Activated CD4-positive, alpha-beta T cell treated with anti-CD3 and anti-CD28 coated beads, Interleukin-2, amount 10 ng/mL, durations not matched to agents 7 days and 5 days (primary cell): ENCODE results near the gene DCPS. TPM values are rescaled to one million over a fixed set of nuclear protein-coding genes. Genes with fewer than 3 reads are reported as not detected.

Experiments used
- CTCF ChIA-PET: fragments of 350-600 bp; sonication (Branson Sonifier 250); formaldehyde crosslinking; loops from one replicate; lab custom pipeline; 2021; ENCODE audit warnings: antibody characterized with exemption; lab: Charles Lee
- POLR2A ChIA-PET: fragments of 350-600 bp; sonication (Branson Sonifier 250); formaldehyde crosslinking; loops from one replicate; lab custom pipeline; 2021; ENCODE audit warnings: antibody characterized with exemption; lab: Charles Lee
- DNase-seq: peaks from one replicate; pipeline ENCODE4 v3.0.0-alpha.2; 2020
- H3K27ac Mint-ChIP-seq: one replicate; pipeline ENCODE4 v1.8.0; 2021; ENCODE audit warnings: mild to moderate bottlenecking, moderate library complexity, mixed read lengths
- H3K27me3 Mint-ChIP-seq: one replicate; pipeline ENCODE4 v1.8.0; 2021; ENCODE audit warnings: mixed read lengths
- H3K36me3 Mint-ChIP-seq: one replicate; pipeline ENCODE4 v1.8.0; 2021; ENCODE audit warnings: low read depth, mixed read lengths
- H3K4me1 Mint-ChIP-seq: one replicate; pipeline ENCODE4 v1.8.0; 2021; ENCODE audit warnings: mixed read lengths
- H3K4me3 Mint-ChIP-seq: one replicate; pipeline ENCODE4 v1.8.0; 2021; ENCODE audit warnings: mild to moderate bottlenecking, moderate library complexity, mixed read lengths
- H3K9me3 Mint-ChIP-seq: one replicate; pipeline ENCODE4 v1.8.0; 2021; ENCODE audit warnings: mixed read lengths
- total RNA-seq, 2 experiments: library from RNA; stranded (reverse); gene quantifications; one replicate each; pipeline ENCODE4 v1.2.3, GENCODE V29; 2021

Gene DCPS
- total RNA-seq, 2 experiments from 2014 or later = 33.1 to 33.5 TPM

DNA sequence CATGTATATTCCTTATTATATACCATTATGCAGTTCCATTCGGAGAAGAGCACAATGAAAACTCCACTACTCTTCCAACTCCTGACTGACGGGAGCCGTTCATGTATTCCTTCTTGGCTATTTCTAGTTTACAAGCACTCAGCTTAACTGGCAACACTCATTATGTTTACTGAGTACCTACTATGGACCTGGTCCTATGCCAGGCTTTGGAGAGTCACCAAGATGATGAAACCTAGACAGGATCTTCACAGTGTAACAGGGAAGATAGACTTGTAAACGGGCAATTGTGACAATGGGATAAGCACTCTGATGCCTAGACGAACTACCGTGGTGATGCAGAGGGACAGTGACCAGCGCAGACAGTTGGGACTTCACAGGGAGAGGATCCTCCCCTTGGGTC is 29.3 kb downstream of the DCPS start:
- Mint-ChIP-seq H3K4me1 (peaks cover 15% of the 10 kb centered on the region), H3K4me3 (no peak overlapping the region), H3K27ac (no peak overlapping the region), H3K27me3 (no peaks in the 10 kb centered on the region), H3K9me3 (no peaks in the 10 kb centered on the region), H3K36me3 (peaks cover 13% of the 10 kb centered on the region)
- ChIA-PET CTCF (interaction anchor here (1.4 kb wide), 1 partner anchor 15 kb away, joined by 3 read pairs; no protein-coding TSS in a partner anchor), POLR2A (no interaction called here)
- no peak for DNase-seq

DNA sequence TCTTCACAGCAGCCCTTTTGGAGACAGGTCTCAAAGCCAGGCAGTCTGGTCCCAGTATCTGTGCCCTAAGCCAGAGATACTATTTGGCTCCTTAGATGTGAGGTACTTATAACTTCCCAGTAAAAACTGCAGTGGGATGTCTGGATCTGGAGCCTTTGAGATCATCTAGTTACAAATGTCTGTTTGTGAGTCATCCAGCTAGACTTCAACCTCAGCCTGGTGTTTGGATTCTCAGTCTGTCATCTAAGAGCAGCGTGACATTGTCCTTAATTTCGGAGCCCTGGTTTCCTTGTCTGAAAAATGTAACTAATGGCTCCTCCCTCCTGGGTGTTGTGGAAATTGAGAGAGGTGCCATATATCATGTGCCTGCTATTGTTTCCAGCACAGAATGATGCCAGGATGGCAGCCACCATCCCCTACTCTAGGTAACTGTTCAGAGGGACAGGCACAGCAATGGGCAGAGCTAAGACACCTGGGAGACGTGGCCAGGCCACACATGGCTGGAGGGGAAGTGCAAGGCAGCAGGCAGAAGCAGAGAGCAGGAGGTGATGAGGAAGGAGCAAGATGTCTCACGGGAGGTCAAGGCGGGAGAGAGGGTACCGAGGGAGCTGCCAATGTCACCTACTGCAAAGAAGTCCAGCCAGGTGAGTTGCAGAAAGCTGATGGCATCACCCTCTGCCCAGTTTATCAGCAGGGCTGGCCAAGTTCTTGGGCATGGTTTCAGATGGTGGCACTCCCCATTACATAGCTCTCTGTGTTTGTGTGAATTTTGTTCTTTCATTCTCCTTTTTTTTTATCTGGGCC is 31.0 kb downstream of the DCPS start:
- ChIA-PET POLR2A (no interaction called here), CTCF (interaction anchor here (0.9 to 1.6 kb wide), 4 partner anchors 11 to 24 kb away, joined by 3 to 7 read pairs (median 4); no protein-coding TSS in a partner anchor)
- no peak overlapping the region for H3K4me3 Mint-ChIP-seq
- no peak overlapping the region for H3K27ac Mint-ChIP-seq
- H3K4me1 Mint-ChIP-seq = peaks cover 13% of the 10 kb centered on the region
- no peak for DNase-seq
- peaks cover 16% of the 10 kb centered on the region for H3K36me3 Mint-ChIP-seq
- no peaks in the 10 kb centered on the region for H3K9me3 Mint-ChIP-seq
- no peaks in the 10 kb centered on the region for H3K27me3 Mint-ChIP-seq

DNA sequence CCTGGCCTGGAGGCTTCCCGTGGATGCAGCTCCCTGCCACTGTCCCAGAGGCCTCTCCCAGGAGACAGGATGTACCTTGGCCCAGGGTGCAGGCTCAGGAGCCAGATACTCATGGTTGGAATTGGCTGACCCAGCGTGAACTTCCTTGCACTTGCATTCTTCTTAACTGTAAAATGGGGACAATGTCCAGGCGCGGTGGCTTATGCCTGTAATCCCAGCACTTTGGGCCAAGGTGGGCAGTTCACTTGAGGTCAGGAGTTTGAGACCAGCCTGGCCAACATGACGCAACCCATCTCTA is 31.6 kb downstream of the DCPS start:
- ChIA-PET POLR2A (no interaction called here), CTCF (interaction anchor here (0.9 to 1.6 kb wide), 4 partner anchors 10 to 24 kb away, joined by 3 to 7 read pairs (median 4); no protein-coding TSS in a partner anchor)
- Mint-ChIP-seq H3K27ac (no peak overlapping the region), H3K4me3 (no peak overlapping the region), H3K36me3 (peaks cover 16% of the 10 kb centered on the region), H3K9me3 (no peaks in the 10 kb centered on the region), H3K27me3 (no peaks in the 10 kb centered on the region), H3K4me1 (peaks cover 13% of the 10 kb centered on the region)
- DNase-seq = no peak

DNA sequence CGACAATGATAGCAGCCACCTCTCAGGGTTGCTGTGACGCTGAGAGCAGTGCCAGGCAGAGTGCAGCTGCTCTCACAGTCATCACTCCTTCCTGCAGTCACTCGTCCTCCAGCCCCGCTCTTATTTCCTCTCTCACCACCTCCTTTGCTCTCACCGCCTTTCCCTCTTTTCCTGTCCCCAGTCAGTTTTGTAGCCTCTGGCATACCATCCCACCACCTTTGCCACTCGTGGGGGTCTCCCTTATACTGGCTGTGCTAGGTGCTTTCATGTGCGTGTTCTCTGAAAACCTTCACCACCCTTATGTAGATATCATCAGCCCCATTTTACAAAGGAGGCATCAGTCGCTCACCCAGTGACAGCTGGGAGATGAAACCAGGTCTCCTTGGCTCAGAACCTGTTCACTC is 32.3 kb downstream of the DCPS start:
- CTCF ChIA-PET = interaction anchor here (1.4 to 1.6 kb wide), 2 partner anchors 10 to 21 kb away, joined by 3 to 7 read pairs; no protein-coding TSS in a partner anchor
- Mint-ChIP-seq H3K36me3 (peaks cover 16% of the 10 kb centered on the region), H3K27ac (peak overlapping the region; percentile 63), H3K4me3 (no peak overlapping the region), H3K4me1 (peaks cover 13% of the 10 kb centered on the region), H3K9me3 (no peaks in the 10 kb centered on the region), H3K27me3 (no peaks in the 10 kb centered on the region)
- POLR2A ChIA-PET = no interaction called here
- DNase-seq = no peak

DNA sequence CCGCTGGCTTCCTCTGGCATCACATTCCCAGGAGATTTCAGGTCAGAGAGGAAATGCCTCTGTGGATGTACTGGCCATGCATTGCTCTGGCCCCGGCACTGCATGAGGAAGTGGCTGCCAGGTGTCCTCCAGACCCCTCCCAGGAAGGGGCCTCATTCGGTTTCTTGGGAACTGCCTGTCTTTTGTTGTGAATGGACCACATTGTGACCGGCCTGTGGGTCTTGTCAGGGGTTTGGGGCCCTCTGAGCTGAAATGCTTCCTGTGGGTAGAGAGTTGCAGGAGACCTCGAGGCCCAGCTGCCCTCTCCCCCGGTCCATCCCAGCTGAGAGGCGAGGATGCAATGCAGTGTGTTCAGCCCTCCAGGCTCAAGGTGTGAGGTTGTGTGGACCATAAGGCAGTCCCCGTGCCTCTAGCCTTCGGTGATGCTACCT is 32.8 kb downstream of the DCPS start:
- no peaks in the 10 kb centered on the region for H3K27me3 Mint-ChIP-seq
- no peak overlapping the region for H3K27ac Mint-ChIP-seq
- H3K4me3 Mint-ChIP-seq = no peak overlapping the region
- peaks cover 19% of the 10 kb centered on the region for H3K4me1 Mint-ChIP-seq
- H3K36me3 Mint-ChIP-seq = peaks cover 16% of the 10 kb centered on the region
- DNase-seq = no peak
- no peaks in the 10 kb centered on the region for H3K9me3 Mint-ChIP-seq
- ChIA-PET POLR2A (no interaction called here), CTCF (interaction anchor here (1.6 kb wide), 1 partner anchor 26 kb away, joined by 8 read pairs; no protein-coding TSS in a partner anchor)

DNA sequence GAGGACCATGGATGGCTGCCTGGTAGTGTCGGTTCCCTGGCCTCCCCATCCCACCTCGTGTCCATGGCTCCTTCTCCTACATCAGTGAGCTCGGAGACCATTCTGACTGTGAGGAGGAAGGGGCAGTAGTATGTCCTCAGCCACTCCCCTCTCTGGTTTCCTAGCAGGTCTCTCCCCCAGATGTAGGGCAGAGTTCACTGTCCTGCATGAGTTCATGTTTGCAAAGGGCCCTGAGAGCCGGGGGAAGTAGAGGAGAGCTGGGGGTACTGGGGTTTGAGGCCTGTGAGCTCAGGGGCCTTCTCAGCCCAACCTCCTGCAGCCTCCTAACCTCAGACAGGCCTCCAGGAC is 33.2 kb downstream of the DCPS start:
- Mint-ChIP-seq H3K4me3 (no peak overlapping the region), H3K4me1 (peaks cover 23% of the 10 kb centered on the region), H3K9me3 (no peaks in the 10 kb centered on the region), H3K36me3 (peaks cover 13% of the 10 kb centered on the region), H3K27ac (no peak overlapping the region), H3K27me3 (no peaks in the 10 kb centered on the region)
- ChIA-PET CTCF (interaction anchor here (1.6 kb wide), 1 partner anchor 26 kb away, joined by 8 read pairs; no protein-coding TSS in a partner anchor), POLR2A (no interaction called here)
- DNase-seq = no peak

DNA sequence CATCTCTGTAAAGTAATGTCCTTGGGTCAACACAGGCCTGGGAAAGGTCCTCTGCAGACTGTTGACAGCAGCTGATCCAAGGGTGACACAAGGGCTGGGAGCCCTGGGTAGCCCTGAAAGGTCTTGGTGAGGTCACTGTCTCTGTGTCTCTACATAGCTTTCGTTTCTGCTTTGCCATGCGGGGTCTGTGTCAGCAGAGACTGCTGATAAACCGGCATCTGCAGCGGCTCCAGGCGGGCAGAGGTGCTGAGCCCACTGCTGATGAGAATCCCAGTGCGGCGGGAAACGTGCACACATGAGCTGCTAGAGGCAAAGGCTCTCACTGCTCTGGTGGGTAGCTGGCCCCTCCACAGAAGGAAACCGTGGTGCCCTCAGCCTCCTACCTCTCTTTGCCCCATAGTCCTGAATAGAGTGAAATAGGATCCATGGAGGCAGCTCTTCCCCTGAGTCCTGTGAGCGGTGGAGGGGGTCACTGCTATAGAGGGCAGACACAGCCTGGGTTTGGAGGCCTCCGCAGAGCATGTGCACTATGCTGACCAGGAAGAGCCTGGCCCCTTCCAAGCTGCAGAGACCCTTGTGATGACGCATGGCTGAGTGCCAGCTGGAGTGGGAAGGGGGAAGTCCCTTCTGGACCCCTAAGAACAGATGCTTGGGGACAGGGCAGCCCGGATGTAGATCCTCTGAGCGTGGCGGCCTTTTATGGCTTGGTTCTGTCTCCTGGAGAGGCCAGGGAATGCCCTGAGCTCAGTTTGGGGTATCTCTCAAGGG is 33.8 kb downstream of the DCPS start:
- peaks cover 13% of the 10 kb centered on the region for H3K36me3 Mint-ChIP-seq
- no peak overlapping the region for H3K27ac Mint-ChIP-seq
- H3K4me3 Mint-ChIP-seq = no peak overlapping the region
- CTCF ChIA-PET = interaction anchor here (0.5 to 1.6 kb wide), 2 partner anchors 27 to 1539 kb away, joined by 3 to 8 read pairs; no protein-coding TSS in a partner anchor
- H3K27me3 Mint-ChIP-seq = no peaks in the 10 kb centered on the region
- POLR2A ChIA-PET = no interaction called here
- peaks cover 27% of the 10 kb centered on the region for H3K4me1 Mint-ChIP-seq
- DNase-seq = no peak
- no peaks in the 10 kb centered on the region for H3K9me3 Mint-ChIP-seq

DNA sequence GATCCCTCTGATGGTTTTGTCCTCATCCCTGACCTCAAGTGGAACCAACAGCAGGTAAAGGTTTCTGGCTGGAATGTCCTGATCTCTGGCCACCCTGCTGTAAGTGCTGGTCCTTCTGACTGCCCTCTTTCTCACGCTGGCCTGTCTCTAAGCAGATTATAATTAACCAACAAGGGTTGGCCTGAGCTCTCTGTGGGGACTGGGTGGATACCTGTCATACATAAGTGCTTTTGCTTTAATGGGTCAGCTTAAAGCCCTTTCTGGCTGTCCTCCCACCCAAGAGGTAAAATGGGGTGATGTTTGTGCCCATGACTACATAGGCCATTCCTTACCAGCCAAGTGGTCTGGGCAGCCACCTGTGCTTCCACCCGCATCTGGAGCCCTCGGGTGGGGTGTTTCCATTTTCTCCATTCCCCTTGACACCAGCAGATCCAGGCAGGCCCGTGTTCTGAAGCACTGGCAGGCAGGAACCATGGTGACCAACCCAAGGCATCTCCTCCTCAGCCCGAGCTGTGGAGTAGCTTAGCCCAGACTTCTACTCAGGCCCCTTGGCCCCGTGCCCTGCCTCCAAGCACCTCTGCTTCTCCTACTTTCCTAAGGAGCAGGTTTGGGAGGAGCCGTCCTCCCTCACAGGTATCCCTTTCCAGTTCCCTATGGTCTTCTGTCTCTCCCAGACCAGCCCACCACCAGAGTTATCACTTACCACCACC is 34.6 kb downstream of the DCPS start:
- Mint-ChIP-seq H3K4me3 (no peak overlapping the region), H3K4me1 (peaks cover 27% of the 10 kb centered on the region), H3K27ac (no peak overlapping the region), H3K27me3 (no peaks in the 10 kb centered on the region), H3K9me3 (no peaks in the 10 kb centered on the region), H3K36me3 (peaks cover 13% of the 10 kb centered on the region)
- no peak for DNase-seq
- ChIA-PET POLR2A (no interaction called here), CTCF (interaction anchor here (0.5 to 1.6 kb wide), 2 partner anchors 28 to 1540 kb away, joined by 3 to 8 read pairs; no protein-coding TSS in a partner anchor)

DNA sequence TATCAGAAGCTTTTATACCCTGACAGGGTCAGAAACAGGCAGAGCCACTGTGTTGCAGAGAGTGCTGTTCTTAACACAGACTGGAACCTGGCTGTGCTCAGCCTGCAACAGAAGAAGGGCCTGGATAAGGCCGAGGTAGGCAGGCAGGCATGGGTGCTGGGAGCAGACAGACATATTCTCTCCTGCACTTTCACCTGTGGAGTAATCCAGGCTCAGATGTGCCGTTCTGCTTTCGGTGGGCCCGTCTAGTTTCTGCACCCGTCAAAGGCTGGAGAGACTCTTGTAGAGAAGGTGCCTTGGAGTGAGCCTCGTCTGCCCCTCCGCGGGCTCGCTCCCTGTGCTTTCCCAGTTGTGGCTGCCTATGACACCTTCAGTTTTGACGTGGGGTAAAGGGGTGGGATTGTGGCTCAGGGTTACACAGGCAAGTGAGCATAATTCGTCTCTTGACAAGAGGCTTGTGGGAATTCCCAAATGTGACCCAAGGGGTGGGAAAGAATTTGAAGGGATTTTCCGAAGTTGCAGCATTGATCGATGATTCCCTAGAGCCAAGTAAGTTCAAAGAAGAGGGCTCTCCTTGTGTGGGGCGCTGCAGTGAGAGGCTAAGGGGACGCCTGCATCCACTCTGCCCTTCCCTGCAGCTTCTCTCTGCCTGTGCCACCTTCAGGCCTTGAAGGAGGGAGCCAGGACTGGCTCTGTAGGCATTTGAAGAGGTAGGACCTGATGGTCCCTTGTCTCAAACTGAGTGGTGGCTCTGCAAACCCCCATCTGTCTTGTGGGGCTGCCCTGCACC is 35.4 kb downstream of the DCPS start:
- no peak overlapping the region for H3K4me3 Mint-ChIP-seq
- H3K36me3 Mint-ChIP-seq = peaks cover 17% of the 10 kb centered on the region
- POLR2A ChIA-PET = no interaction called here
- H3K27ac Mint-ChIP-seq = peak overlapping the region; percentile 61
- no peaks in the 10 kb centered on the region for H3K9me3 Mint-ChIP-seq
- no peaks in the 10 kb centered on the region for H3K27me3 Mint-ChIP-seq
- no peak for DNase-seq
- H3K4me1 Mint-ChIP-seq = peaks cover 27% of the 10 kb centered on the region
- CTCF ChIA-PET = interaction anchor here (0.6 kb wide), 1 partner anchor 134 kb away, joined by 3 read pairs; no protein-coding TSS in a partner anchor

DNA sequence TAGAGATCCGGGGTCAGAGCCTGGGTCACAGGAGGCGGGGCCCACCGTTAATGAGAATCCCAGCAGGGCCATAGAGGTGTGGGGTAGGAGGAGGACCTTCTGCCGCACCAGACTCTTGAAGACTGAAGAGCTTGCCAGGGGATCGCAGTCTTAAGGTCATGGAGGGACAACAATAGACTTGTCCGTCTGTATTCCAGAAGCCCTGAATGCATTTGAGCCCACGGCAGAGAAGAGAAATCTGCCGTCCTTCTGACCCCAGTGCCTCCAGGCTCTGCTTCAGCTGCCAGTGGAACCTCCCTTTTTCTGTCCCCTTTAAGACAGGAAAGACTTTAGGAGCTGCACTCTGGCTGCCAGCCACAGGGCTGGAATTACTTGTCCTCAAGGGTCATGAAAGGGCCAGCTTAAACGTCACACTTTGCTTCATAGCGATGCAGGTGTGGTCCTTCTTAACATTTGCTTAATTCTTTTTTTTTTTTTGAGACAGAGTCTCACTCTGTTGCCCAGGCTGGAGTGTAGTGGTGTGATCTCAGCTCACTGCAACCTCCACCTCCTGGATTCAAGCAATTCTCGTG is 36.1 kb downstream of the DCPS start:
- H3K4me1 Mint-ChIP-seq = peaks cover 25% of the 10 kb centered on the region
- H3K27me3 Mint-ChIP-seq = no peaks in the 10 kb centered on the region
- no peaks in the 10 kb centered on the region for H3K9me3 Mint-ChIP-seq
- DNase-seq = no peak
- no peak overlapping the region for H3K4me3 Mint-ChIP-seq
- no peak overlapping the region for H3K27ac Mint-ChIP-seq
- peaks cover 20% of the 10 kb centered on the region for H3K36me3 Mint-ChIP-seq
- ChIA-PET POLR2A (no interaction called here), CTCF (interaction anchor here (0.6 kb wide), 1 partner anchor 135 kb away, joined by 3 read pairs; no protein-coding TSS in a partner anchor)

DNA sequence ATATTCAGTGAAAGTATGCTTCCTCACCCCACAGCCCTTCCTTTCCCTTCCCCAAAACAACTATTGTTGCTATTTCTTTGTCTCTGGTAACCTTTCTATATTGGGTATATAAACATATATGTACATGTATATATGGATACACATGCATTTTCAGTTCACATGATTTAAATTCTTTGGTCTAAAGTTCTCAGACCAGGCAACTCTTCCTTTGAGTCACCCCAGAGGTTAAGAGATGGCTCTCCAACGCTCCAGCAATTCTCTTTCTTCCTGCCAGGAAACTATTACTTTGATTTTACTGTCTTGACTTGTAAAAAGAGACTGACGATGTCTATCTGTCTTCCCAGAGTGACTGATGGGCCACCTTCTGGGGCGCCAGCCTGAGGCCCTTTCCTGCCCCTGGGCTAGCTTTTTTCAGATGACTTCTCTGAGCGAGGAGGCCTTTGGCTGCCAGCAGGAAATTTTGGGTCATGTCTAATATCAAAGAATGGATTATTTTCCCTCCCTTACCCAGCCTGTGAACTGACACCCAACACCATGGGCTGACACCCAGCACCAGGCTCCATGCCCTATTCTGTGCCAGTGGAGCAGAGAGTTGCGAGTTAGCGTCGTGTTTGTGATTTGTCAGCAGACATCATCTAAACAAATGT is 37.2 kb downstream of the DCPS start:
- CTCF ChIA-PET = no interaction called here
- Mint-ChIP-seq H3K27ac (no peak overlapping the region), H3K27me3 (no peaks in the 10 kb centered on the region), H3K9me3 (no peaks in the 10 kb centered on the region), H3K36me3 (peaks cover 23% of the 10 kb centered on the region), H3K4me3 (no peak overlapping the region), H3K4me1 (peaks cover 24% of the 10 kb centered on the region)
- no peak for DNase-seq
- POLR2A ChIA-PET = interaction anchor here (0.5 kb wide), 2 partner anchors 13 to 724 kb away, joined by 3 read pairs; no protein-coding TSS in a partner anchor
